Activated CD8-positive, alpha-beta memory T cell treated with anti-CD3 and anti-CD28 coated beads for 48 hours (primary cell): ENCODE results near the gene GET4.
"Not testable (repeated sequence)": the region's sequence is repeated elsewhere in the genome, so short reads cannot be mapped to it uniquely, and the experiment has no call there.

Experiments used
- DNase-seq, 3 experiments: peaks; one replicate each; pipeline ENCODE4 v3.0.0-alpha.2; 2020; ENCODE audit warnings: low read depth in 2 of 3, low spot score in 2 of 3

Gene GET4

GRCh38 chr7:914521-915194, 38.3 kb downstream of the GET4 start:
- no peak for DNase-seq

DNA sequence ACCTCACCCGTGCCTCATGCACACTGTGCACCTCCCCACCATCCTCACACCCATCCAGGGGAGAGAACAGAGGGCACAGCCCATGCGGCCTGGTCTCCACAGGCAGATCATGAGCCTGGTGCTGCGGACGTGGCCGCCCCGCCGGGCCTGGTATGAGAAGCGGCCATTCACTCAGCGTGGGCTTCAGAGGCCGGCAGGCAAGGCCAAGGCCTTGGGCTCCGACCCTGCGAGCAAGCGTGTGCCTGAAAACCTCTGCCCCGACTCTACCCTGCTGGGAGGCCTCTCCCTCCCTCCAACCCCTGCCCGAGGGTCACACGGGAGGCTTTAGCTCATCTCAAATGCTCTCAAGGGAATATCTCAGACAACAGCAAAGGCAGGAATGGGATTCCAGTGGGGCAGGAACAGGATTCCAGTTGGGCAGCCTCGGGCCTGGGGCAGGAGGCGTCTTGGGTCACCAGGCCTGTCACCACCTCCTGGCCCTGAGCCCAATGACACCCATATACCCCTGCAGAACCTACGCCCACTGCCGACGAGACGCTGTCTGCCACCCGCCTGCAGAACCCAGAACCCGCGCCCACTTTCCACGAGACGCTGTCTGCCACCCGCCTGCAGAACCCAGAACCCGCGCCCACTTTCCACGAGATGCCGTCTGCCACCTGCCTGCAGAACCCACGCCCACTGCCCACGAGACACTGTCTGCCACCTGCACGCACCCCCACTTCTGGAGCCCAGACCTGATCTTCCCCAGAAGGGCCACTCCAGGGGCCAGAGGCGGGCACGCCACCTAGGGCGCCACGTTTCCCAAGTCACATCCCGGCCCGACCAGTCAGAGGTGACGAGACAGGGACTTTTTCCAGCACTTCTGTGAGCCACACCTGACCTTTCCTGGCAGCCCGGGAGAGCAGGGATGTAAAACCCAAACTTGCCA, 39.2 kb downstream of the GET4 start:
- DNase-seq, result no peak

DNA sequence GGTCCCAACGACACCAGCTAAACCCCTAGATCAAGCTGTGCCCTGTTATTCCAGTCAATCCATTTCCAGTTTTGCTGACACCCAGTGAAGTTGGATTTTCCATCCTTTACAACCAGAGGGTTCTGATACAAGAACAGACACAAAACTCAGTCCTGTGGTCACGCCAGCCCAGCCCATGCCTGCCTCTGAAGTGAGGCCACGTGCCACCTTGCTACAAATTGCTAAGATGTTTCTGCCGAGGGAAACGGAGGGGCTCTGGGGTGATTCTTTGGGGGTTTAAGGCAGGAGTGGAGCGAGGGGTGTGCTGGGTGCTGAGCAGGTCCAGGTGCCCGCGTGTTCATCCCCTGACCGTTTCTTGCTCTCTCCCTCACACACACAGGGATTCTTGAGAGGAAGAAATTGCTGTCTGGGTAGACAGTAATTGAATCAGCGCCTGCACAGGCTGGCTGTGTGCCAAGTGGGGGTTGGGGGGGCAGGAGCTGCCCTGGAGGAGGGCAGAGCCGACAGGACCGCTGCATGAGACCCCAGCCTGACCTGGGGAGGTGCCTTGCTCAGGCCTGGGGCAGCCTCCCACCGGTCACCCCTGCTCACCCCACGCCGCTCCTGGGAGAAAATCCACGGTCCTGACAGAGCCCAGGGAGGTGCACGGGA, 40.1 kb downstream of the GET4 start:
- no peak for DNase-seq

GRCh38 chr7:917255-918117, 41.1 kb downstream of the GET4 start:
- no peak for DNase-seq

GRCh38 chr7:918118-918425, 41.7 kb downstream of the GET4 start:
- DNase-seq, result no peak

DNA sequence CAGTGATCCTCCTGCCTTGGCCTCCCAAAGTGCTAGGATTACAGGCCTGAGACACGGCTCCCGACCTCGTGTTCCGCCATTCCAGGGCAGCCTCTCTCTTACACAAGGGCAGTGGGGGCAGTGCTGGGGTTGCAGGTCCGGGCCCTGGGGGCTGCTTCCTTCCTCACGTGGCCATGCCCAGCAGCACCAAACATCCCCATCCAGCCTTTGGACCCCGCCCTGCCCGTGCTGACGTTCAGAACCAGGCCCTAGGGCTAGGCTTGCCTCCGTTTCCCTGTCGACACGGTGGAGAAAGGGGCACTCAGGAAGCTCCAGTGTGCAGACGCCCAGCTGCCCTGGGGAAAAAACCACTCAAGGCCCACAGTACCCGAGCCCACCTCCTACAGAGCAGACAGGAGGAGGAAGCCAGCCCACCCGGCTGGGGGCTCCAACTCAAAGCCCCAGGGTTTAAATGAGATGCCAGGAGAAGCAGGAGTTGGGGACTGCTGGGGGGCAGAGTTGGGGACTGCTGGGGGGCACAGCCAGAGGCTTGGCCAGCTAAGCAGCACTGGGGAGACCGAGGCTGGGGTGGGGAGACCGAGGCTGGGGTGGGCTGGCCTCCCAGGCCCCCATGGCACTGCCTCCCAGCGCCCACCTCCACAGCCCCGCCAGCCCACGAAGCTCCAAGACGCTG, 42.2 kb downstream of the GET4 start:
- no peak for DNase-seq

DNA sequence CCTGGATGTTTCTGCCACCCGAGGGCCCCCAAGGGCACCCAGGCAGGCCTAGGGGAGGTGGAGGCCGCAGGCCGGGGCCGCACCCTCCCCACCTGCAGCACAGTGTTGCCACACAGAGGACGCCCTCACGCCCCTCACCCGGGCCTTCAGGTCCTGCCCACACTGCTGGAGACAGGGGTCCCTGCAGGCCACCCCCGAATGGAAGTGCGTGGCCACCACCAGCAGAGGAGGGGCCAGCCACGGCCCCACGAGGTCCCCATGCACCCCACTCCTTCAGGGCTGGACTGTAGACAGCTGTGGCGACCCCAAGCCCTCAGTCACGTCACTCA, 42.7 kb downstream of the GET4 start:
- DNase-seq, result no peak

DNA sequence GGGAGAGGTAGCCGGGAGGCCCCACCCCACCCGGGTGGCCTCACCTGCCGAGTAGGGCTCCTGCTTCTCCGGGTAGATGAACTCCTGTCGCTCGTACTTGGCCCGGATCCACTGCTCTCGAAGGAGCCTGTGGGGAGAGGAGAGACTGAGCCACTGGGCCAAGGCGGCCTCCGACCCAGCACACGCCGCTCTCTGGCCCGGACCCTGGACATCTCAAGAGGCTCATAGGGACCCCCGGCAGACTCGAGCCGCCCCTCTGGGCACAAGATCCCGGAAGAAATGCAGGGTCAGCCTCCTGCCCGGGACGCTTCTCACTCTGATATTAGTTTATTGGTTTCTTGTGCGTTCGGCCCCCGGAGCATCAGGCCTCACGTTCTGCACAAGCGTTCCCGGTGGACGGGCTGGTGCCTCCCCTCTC, 43.6 kb downstream of the GET4 start:
- DNase-seq, result no peak

- no peak for DNase-seq
Observed at GRCh38 chr7:920351-921070, 44.2 kb downstream of the GET4 start.

DNA sequence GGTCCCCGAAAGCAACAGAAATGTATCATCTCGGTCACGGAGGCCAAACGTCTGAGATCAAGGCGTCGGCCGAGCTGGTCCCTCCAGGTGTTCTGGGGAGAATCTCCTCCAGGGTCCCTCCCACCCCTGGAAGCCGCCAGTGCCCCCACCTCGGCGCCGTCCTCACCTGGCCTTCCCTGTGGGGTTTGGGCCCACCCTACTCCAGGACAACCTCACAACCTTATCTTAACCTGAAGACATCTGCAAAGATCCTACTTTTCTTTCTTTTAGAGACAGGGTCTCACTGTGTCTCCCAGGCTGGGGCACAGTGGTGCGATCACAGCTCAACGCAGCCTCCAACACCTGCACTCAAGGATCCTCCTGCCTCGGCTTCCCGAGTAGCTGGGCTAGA, 44.7 kb downstream of the GET4 start:
- no peak for DNase-seq

DNA sequence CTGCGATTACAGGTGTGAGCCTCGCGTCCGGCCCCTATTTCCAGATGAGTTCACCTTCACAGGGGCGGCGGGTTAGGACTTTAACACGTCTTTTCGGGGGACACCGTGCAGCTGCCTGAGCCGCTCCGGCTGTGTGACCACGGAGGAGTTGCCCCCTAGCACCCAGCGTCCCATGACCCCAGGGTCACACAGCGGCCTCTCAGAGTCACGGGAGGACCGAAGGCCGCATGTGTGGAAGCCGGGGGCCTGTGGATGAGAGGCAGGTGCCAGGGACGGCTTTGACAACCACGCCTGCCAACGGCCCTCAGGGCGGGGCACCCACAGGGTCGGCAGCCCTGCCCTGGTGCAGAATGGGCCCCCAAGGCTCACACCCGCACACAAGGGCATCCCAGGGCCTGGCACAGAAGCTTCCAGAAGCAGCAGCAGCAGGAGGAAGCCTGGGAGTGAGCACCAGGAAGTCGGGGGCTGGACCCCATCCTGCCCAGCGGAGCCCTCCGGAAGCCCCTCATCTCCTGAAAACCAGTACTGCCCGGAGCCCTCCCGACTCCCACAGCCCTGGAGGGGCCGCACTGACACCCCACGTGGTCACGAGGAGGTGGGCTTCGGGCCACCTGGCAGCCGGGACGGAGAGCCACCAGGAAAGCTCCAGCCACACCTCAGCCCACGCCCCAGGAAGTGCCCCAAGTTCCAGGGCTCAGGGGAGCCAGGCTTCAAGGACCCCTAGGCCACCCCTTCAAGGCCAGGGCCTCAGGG, 45.4 kb downstream of the GET4 start:
- DNase-seq, result no peak

DNA sequence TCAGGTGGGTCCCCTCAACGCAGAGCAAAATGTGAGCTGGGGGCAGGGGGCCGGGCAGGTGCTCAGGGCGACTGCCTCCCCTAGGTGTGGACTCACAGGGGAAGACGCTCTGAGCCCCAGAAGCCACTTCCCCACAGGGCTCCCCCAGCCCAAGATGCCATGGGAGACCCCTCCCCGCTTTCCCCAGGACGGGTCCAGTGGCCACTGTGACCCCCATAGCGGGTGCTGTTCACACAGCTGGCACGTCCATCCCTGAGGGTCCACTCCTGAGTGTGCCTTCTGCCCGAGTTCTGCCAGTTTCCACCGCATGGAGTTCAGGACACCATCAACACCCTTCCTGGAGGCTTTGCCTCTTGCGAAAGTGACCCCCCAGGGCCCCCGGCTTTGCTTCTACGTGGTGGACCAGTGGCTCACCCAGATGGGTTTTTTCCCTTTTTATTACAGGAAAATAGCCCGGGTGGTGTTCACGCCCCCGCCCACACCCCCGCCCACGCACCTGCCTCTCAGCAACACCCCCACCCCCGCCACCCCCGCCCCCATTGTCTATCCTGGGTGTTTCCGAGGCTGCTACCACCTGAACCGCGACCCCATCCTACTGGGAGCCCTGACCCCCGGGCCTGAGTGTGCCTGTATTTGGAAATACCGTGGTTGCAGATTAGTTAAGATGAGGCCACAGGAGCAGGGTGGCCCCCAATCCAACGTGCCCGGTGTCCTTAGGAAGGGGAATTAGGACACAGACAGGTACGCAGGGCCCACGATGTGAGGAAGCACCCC, 46.2 kb downstream of the GET4 start:
- no peak for DNase-seq

GRCh38 chr7:923108-924041, 47.0 kb downstream of the GET4 start:
- peak; percentile 82 to 87 (median 86) for DNase-seq

- not testable (repeated sequence) for DNase-seq
Observed at GRCh38 chr7:924042-924441, 47.7 kb downstream of the GET4 start.

GRCh38 chr7:924541-925231, 48.3 kb downstream of the GET4 start:
- peak; percentile 41 to 78 (median 63) for DNase-seq

GRCh38 chr7:925601-926000, 49.2 kb downstream of the GET4 start:
- DNase-seq, result peak; percentile 61 to 83 (median 73)
